ENCODE measurements around the gene BCL2. TPM values are rescaled to one million over a fixed set of nuclear protein-coding genes. Genes with fewer than 3 reads are reported as not detected.

Gene BCL2
- total RNA-seq, 1 donor: 11.8 TPM

GRCh38 chr18:63187223-63187574 is 132.4 kb downstream of the BCL2 start:
- no peak for DNase-seq (ENCODE audit: low read depth in 2 of 3, low spot score in 2 of 3)

- no peak for DNase-seq (ENCODE audit: low read depth in 2 of 3, low spot score in 2 of 3)
Measured at GRCh38 chr18:63186520-63187222, 132.9 kb downstream of the BCL2 start.

GRCh38 chr18:63185984-63186383 is 133.6 kb downstream of the BCL2 start:
- DNase-seq (ENCODE audit: low read depth in 2 of 3, low spot score in 2 of 3): no peak

- no peak for DNase-seq (ENCODE audit: low read depth in 2 of 3, low spot score in 2 of 3)
Measured at GRCh38 chr18:63183952-63184770, 135.4 kb downstream of the BCL2 start.

GRCh38 chr18:63183378-63183777 is 136.2 kb downstream of the BCL2 start:
- no peak for DNase-seq (ENCODE audit: low read depth in 2 of 3, low spot score in 2 of 3)

- DNase-seq (ENCODE audit: low read depth in 2 of 3, low spot score in 2 of 3): no peak
Measured at GRCh38 chr18:63182861-63183260, 136.7 kb downstream of the BCL2 start.

- no peak for DNase-seq (ENCODE audit: low read depth in 2 of 3, low spot score in 2 of 3)
Measured at GRCh38 chr18:63182310-63182772, 137.2 kb downstream of the BCL2 start.

GRCh38 chr18:63181706-63182309 is 137.8 kb downstream of the BCL2 start:
- DNase-seq (ENCODE audit: low read depth in 2 of 3, low spot score in 2 of 3): no peak

GRCh38 chr18:63180971-63181376 is 138.6 kb downstream of the BCL2 start:
- DNase-seq (ENCODE audit: low read depth in 2 of 3, low spot score in 2 of 3): no peak

GRCh38 chr18:63180321-63180720 is 139.2 kb downstream of the BCL2 start:
- no peak for DNase-seq (ENCODE audit: low read depth in 2 of 3, low spot score in 2 of 3)

GRCh38 chr18:63179422-63179821 is 140.1 kb downstream of the BCL2 start:
- DNase-seq (ENCODE audit: low read depth in 2 of 3, low spot score in 2 of 3): no peak

GRCh38 chr18:63178971-63179370 is 140.6 kb downstream of the BCL2 start:
- no peak for DNase-seq (ENCODE audit: low read depth in 2 of 3, low spot score in 2 of 3)

- DNase-seq (ENCODE audit: low read depth in 2 of 3, low spot score in 2 of 3): peak in 1 of 3 donors; percentile 31
Measured at GRCh38 chr18:63177919-63178821, 141.4 kb downstream of the BCL2 start.

GRCh38 chr18:63177259-63177658 is 142.3 kb downstream of the BCL2 start:
- DNase-seq (ENCODE audit: low read depth in 2 of 3, low spot score in 2 of 3): no peak

- no peak for DNase-seq (ENCODE audit: low read depth in 2 of 3, low spot score in 2 of 3)
Measured at GRCh38 chr18:63175264-63175663, 144.3 kb downstream of the BCL2 start.

- DNase-seq (ENCODE audit: low read depth in 2 of 3, low spot score in 2 of 3): no peak
Measured at GRCh38 chr18:63173983-63174382, 145.6 kb downstream of the BCL2 start.

- DNase-seq (ENCODE audit: low read depth in 2 of 3, low spot score in 2 of 3): no peak
Measured at GRCh38 chr18:63169853-63170252, 149.7 kb downstream of the BCL2 start.

- DNase-seq (ENCODE audit: low read depth in 2 of 3, low spot score in 2 of 3): no peak
Measured at GRCh38 chr18:63168287-63168686, 151.3 kb downstream of the BCL2 start.

GRCh38 chr18:63166142-63166541 is 153.4 kb downstream of the BCL2 start:
- DNase-seq (ENCODE audit: low read depth in 2 of 3, low spot score in 2 of 3): no peak

GRCh38 chr18:63164396-63164795 is 155.2 kb downstream of the BCL2 start:
- no peak for DNase-seq (ENCODE audit: low read depth in 2 of 3, low spot score in 2 of 3)

All from hematopoietic multipotent progenitor cell (in vitro differentiated cells).